K562 (cell line): ENCODE results near the gene FKBP15. TPM values are rescaled to one million over a fixed set of nuclear protein-coding genes. Genes with fewer than 3 reads are reported as not detected.

Experiments
- ARID2 ChIP-seq: fragments of 450-650 bp; IDR thresholded peaks from 2 replicates; pipeline ENCODE4 v1.6.1; 2017; ENCODE audit warnings: antibody characterized with exemption, mild to moderate bottlenecking
- ATF4 ChIP-seq: fragments of 450-650 bp; formaldehyde crosslinking; IDR thresholded peaks from 2 replicates; pipeline ENCODE4 v1.4.0; 2022; ENCODE audit warnings: mild to moderate bottlenecking, moderate library complexity
- BCOR ChIP-seq: fragments of 450-650 bp; IDR thresholded peaks from 2 replicates; pipeline ENCODE4 v1.6.1; 2016
- BDP1 ChIP-seq: IDR thresholded peaks from 3 replicates; pipeline ENCODE4 v1.6.1; 2011; ENCODE audit not compliant: insufficient read length, insufficient read depth
- CBX2 ChIP-seq: fragments of 200-600 bp; sonication (generic); IDR thresholded peaks from one replicate; pipeline ENCODE4 v1.6.1; 2012; ENCODE audit warnings: mild to moderate bottlenecking, low read length, inconsistent platforms; ENCODE audit not compliant: insufficient read depth, poor library complexity, severe bottlenecking
- E2F1 ChIP-seq: sonication (generic); formaldehyde crosslinking; IDR thresholded peaks from 2 replicates; pipeline ENCODE4 v1.8.1; 2023; ENCODE audit warnings: mild to moderate bottlenecking, missing genetic modification reagents, moderate library complexity
- EGR1 ChIP-seq: fragments of 450-650 bp; conservative IDR thresholded peaks from 2 replicates; pipeline ENCODE4 v1.6.1; 2017; ENCODE audit warnings: mild to moderate bottlenecking
- EP400 ChIP-seq: fragments of 450-650 bp; IDR thresholded peaks from 2 replicates; pipeline ENCODE4 v1.6.1; 2017; ENCODE audit warnings: antibody characterized with exemption, mild to moderate bottlenecking, moderate library complexity
- GTF2B ChIP-seq: IDR thresholded peaks from 2 replicates; pipeline ENCODE4 v1.6.1; 2011; ENCODE audit not compliant: insufficient read length; ENCODE audit errors: extremely low read depth
- HEY1 ChIP-seq: fragments of 250-450 bp; sonication (Bioruptor Pico); IDR thresholded peaks from 2 replicates; pipeline ENCODE4 v1.5.0; 2020; ENCODE audit warnings: mild to moderate bottlenecking, moderate library complexity, borderline replicate concordance
- KHSRP ChIP-seq: fragments of 450-650 bp; IDR thresholded peaks from 2 replicates; pipeline ENCODE4 v1.6.1; 2017
- MEF2D ChIP-seq: conservative IDR thresholded peaks from 2 replicates; pipeline ENCODE4 v1.6.1; 2016; ENCODE audit warnings: low read depth, missing genetic modification characterization, missing compliant biosample characterization
- NR3C1 ChIP-seq: sonication (generic); formaldehyde crosslinking; IDR thresholded peaks from 2 replicates; pipeline ENCODE4 v1.8.1; 2022; ENCODE audit warnings: missing genetic modification reagents
- NUFIP1 ChIP-seq: fragments of 450-650 bp; IDR thresholded peaks from 2 replicates; pipeline ENCODE4 v1.6.1; 2018; ENCODE audit not compliant: partially characterized antibody
- POLR2H ChIP-seq: IDR thresholded peaks from 2 replicates; pipeline ENCODE4 v1.6.1; 2016; ENCODE audit warnings: missing genetic modification characterization, low read depth, mild to moderate bottlenecking, control low read depth, missing compliant biosample characterization, moderate library complexity
- RBM34 ChIP-seq: fragments of 200-400 bp; formaldehyde crosslinking; IDR thresholded peaks from 2 replicates; pipeline ENCODE4 v1.6.1; 2018; ENCODE audit warnings: low read length, borderline replicate concordance; ENCODE audit not compliant: insufficient read depth
- RFX5 ChIP-seq: IDR thresholded peaks from 2 replicates; pipeline ENCODE4 v1.6.1; 2011; ENCODE audit warnings: low read depth, mild to moderate bottlenecking, improper control_type of control experiment, low read length
- SIN3B ChIP-seq: fragments of 450-650 bp; IDR thresholded peaks from 2 replicates; pipeline ENCODE4 v1.6.1; 2017; ENCODE audit warnings: low read depth, mild to moderate bottlenecking, moderate library complexity
- SMARCC2 ChIP-seq: fragments of 450-650 bp; IDR thresholded peaks from 2 replicates; pipeline ENCODE4 v1.6.1; 2017; ENCODE audit warnings: antibody characterized with exemption, moderate library complexity, mild to moderate bottlenecking, low read depth
- STAT6 ChIP-seq: sonication (generic); formaldehyde crosslinking; IDR thresholded peaks from 2 replicates; pipeline ENCODE4 v1.8.1; 2023; ENCODE audit warnings: mild to moderate bottlenecking, missing genetic modification reagents
- TFAM ChIP-seq: fragments of 250-450 bp; sonication (Bioruptor Pico); conservative IDR thresholded peaks from 2 replicates; pipeline ENCODE4 v1.5.0; 2021; ENCODE audit warnings: mild to moderate bottlenecking, moderate library complexity
- ZNF507 ChIP-seq: conservative IDR thresholded peaks from 2 replicates; pipeline ENCODE4 v1.6.1; 2017; ENCODE audit warnings: missing genetic modification characterization, missing compliant biosample characterization
- ZNF511 ChIP-seq: sonication (generic); formaldehyde crosslinking; IDR thresholded peaks from 2 replicates; pipeline ENCODE4 v1.8.0; 2022; ENCODE audit warnings: mild to moderate bottlenecking, missing genetic modification reagents
- ZNF778 ChIP-seq: fragments of 450-650 bp; formaldehyde crosslinking; IDR thresholded peaks from 2 replicates; pipeline ENCODE4 v1.4.0; 2020; ENCODE audit warnings: mild to moderate bottlenecking, moderate library complexity
- polyA plus RNA-seq, 8 experiments: library from polyadenylated mRNA; depleted of rRNA in 4 of 8; stranded (reverse) in 5 of 8; unstranded in 3 of 8; fragments of >200 nt; fragmentation: Nextera tagmentation in 2 of 8; fragmentation: Illumina TruSeq in 1 of 8; extraction: Ambion mirVana in 2 of 8; extraction: Trizol in 1 of 8; gene quantifications; 2 replicates each; pipeline versions ENCODE4 v1.2.1 to v1.2.3, GENCODE V29; 2011 to 2014; ENCODE audit warnings: inconsistent platforms in 1 of 8, missing spikeins in 1 of 8
- total RNA-seq, 7 experiments: library from RNA; depleted of rRNA in 6 of 7; stranded (reverse); fragments of >200 nt in 6 of 7; fragmentation: Illumina TruSeq in 2 of 7; extraction: Trizol in 2 of 7; gene quantifications; 2 replicates each; pipeline versions ENCODE4 v1.2.1 to v1.2.3, GENCODE V29; 2011 to 2021; ENCODE audit warnings: low replicate concordance in 1 of 7

The FKBP15 gene
- total and polyA plus RNA-seq, 9 of the 15 experiments (the other 6 are each of a cell fraction or from before 2014, with no cell fraction given), result 8.7 to 38.0 (median 18.9) TPM

- TF ChIP-seq E2F1, result 0 out of 2 replicates have a peak, but pooled peaks have one; percentile 5
- TF ChIP-seq TFAM (CRISPR knock-in tag), result no peak
- TF ChIP-seq EGR1, result peak; percentile 53; the same call in 1 of the 2 replicates
- no peak for TF ChIP-seq BCOR
- no peak for TF ChIP-seq ATF4
- TF ChIP-seq RBM34, result no peak
- TF ChIP-seq SIN3B, result no peak
- TF ChIP-seq ZNF507 (tag), result no peak
- TF ChIP-seq BDP1, result no peak
- 0 out of 2 replicates have a peak, but pooled peaks have one; percentile 53 for TF ChIP-seq STAT6 (CRISPR knock-in tag)
- TF ChIP-seq SMARCC2, result no peak
- no peak for TF ChIP-seq NR3C1 (CRISPR knock-in tag)
- TF ChIP-seq HEY1, result no peak
- TF ChIP-seq POLR2H (tag), result peak; percentile 81
- no peak for TF ChIP-seq NUFIP1
- peak; percentile 76 for TF ChIP-seq EP400
- no peak for TF ChIP-seq KHSRP
- no peak for TF ChIP-seq ZNF778
- TF ChIP-seq GTF2B, result no peak
- TF ChIP-seq ZNF511 (CRISPR knock-in tag), result no peak; the same call in 1 of the 2 replicates
- TF ChIP-seq ARID2, result no peak
- no peak for TF ChIP-seq RFX5
- no peak for TF ChIP-seq CBX2
- TF ChIP-seq MEF2D (tag), result no peak
Observed at GRCh38 chr9:113221003-113221799, at the start of gene FKBP15, which contains the start of gene SLC31A1 (continued).
